Activated CD8-positive, alpha-beta T cell treated with anti-CD3 and anti-CD28 coated beads for 36 hours (primary cell): ENCODE results near the gene NUP98. TPM values are rescaled to one million over a fixed set of nuclear protein-coding genes. Genes with fewer than 3 reads are reported as not detected.

Experiments used
- ATAC-seq: fragments of 200-7000 bp; cut with Tn5 transposase; one replicate; pipeline ENCODE4 v1.10.0; 2021; ENCODE audit warnings: mild to moderate bottlenecking, moderate library complexity
- CTCF ChIA-PET: fragments of 350-600 bp; sonication (Branson Sonifier 250); formaldehyde crosslinking; loops from one replicate; lab custom pipeline; 2021; ENCODE audit warnings: antibody characterized with exemption; lab: Charles Lee
- POLR2A ChIA-PET: fragments of 350-600 bp; sonication (Branson Sonifier 250); formaldehyde crosslinking; loops from one replicate; lab custom pipeline; 2021; ENCODE audit warnings: antibody characterized with exemption; lab: Charles Lee
- DNase-seq: peaks from one replicate; pipeline ENCODE4 v3.0.0-alpha.2; 2020
- H3K27ac Mint-ChIP-seq: one replicate; pipeline ENCODE4 v1.8.0; 2021; ENCODE audit warnings: mild to moderate bottlenecking, mixed read lengths
- H3K27me3 Mint-ChIP-seq: one replicate; pipeline ENCODE4 v1.8.0; 2021; ENCODE audit warnings: mixed read lengths
- H3K36me3 Mint-ChIP-seq: one replicate; pipeline ENCODE4 v1.8.0; 2021; ENCODE audit warnings: low read depth, mixed read lengths
- H3K4me1 Mint-ChIP-seq: one replicate; pipeline ENCODE4 v1.8.0; 2021; ENCODE audit warnings: low read depth, mixed read lengths
- H3K4me3 Mint-ChIP-seq: one replicate; pipeline ENCODE4 v1.8.0; 2021; ENCODE audit warnings: mild to moderate bottlenecking, moderate library complexity, mixed read lengths
- H3K9me3 Mint-ChIP-seq: one replicate; pipeline ENCODE4 v1.8.0; 2021; ENCODE audit warnings: mixed read lengths
- CTCF ChIP-seq: fragments of 200-600 bp; IDR thresholded peaks from one replicate; pipeline ENCODE4 v1.8.0; 2022; ENCODE audit warnings: antibody characterized with exemption, mild to moderate bottlenecking
- intact Hi-C: fragments of 100-400 bp; cut with micrococcal nuclease; formaldehyde crosslinking; loops from one replicate; pipeline ENCODE4 v1.10.0; 2022
- total RNA-seq, 2 experiments: library from RNA; stranded (reverse); gene quantifications; one replicate each; pipeline ENCODE4 v1.2.3, GENCODE V29; 2021

The NUP98 gene
- total RNA-seq, 2 experiments from 2014 or later, result 88.4 to 89.9 TPM

- TF ChIP-seq CTCF, result no peak
- no peak overlapping the region for H3K27ac Mint-ChIP-seq
- CTCF ChIA-PET, result interaction anchor here (2.1 kb wide), 1 partner anchor 23 kb away, joined by 5 read pairs; no protein-coding TSS in a partner anchor
- no peaks in the 10 kb centered on the region for H3K36me3 Mint-ChIP-seq
- POLR2A ChIA-PET, result no interaction called here
- intact Hi-C loops, result no loop called here
- H3K4me1 Mint-ChIP-seq, result no peaks in the 10 kb centered on the region
- ATAC-seq, result no peak
- DNase-seq, result no peak
- no peaks in the 10 kb centered on the region for H3K27me3 Mint-ChIP-seq
- H3K9me3 Mint-ChIP-seq, result no peaks in the 10 kb centered on the region
- no peak overlapping the region for H3K4me3 Mint-ChIP-seq
These were observed 165.2 kb downstream of the NUP98 start for GRCh38 chr11:3632070-3632660.

GRCh38 chr11:3631331-3631730 is 166.0 kb downstream of the NUP98 start:
- ChIA-PET CTCF (interaction anchor here (0.7 to 2.1 kb wide), 2 partner anchors 21 to 23 kb away, joined by 3 to 5 read pairs; no protein-coding TSS in a partner anchor), POLR2A (no interaction called here)
- Mint-ChIP-seq H3K27me3 (peaks cover 3% of the 10 kb centered on the region), H3K9me3 (no peaks in the 10 kb centered on the region), H3K36me3 (no peaks in the 10 kb centered on the region), H3K27ac (no peak overlapping the region), H3K4me3 (no peak overlapping the region), H3K4me1 (peaks cover 3% of the 10 kb centered on the region)
- no peak for TF ChIP-seq CTCF
- intact Hi-C loops, result no loop called here
- ATAC-seq, result no peak
- DNase-seq, result no peak

GRCh38 chr11:3627291-3627690 is 170.1 kb downstream of the NUP98 start:
- ATAC-seq (no peak), DNase-seq (no peak)
- Mint-ChIP-seq H3K27ac (no peak overlapping the region), H3K9me3 (no peaks in the 10 kb centered on the region), H3K36me3 (no peaks in the 10 kb centered on the region), H3K4me3 (no peak overlapping the region), H3K27me3 (peaks cover 3% of the 10 kb centered on the region), H3K4me1 (peaks cover 3% of the 10 kb centered on the region)
- ChIA-PET POLR2A (no interaction called here), CTCF (no interaction called here)
- no peak for TF ChIP-seq CTCF
- intact Hi-C loops, result no loop called here

GRCh38 chr11:3626250-3626960 is 170.9 kb downstream of the NUP98 start:
- Mint-ChIP-seq H3K9me3 (no peaks in the 10 kb centered on the region), H3K4me1 (peaks cover 3% of the 10 kb centered on the region), H3K27ac (no peak overlapping the region), H3K27me3 (peaks cover 3% of the 10 kb centered on the region), H3K4me3 (no peak overlapping the region), H3K36me3 (no peaks in the 10 kb centered on the region)
- ATAC-seq (no peak), DNase-seq (peak; percentile 22)
- ChIA-PET CTCF (no interaction called here), POLR2A (interaction anchor here (1.2 to 1.8 kb wide), 2 partner anchors 11 to 17 kb away, joined by 3 to 5 read pairs; no protein-coding TSS in a partner anchor)
- intact Hi-C loops, result no loop called here
- no peak for TF ChIP-seq CTCF

Other genes with a start within 250 kb of the NUP98 start
- gene ART5, start 155.6 kb downstream of the NUP98 start, total RNA-seq, result not detected
- gene ART1, start 152.4 kb downstream of the NUP98 start, total RNA-seq, result not detected
- gene CHRNA10, start 126.2 kb downstream of the NUP98 start, total RNA-seq, result 1 to 10 TPM in 1 of 2 experiments, under 1 TPM in 1; 0.58 to 1.0 TPM
- 10 to 100 TPM; 33.1 to 36.7 TPM for gene PGAP2, start 11.0 kb upstream of the NUP98 start, total RNA-seq
- 100 to 1,000 TPM; 176 to 188 TPM for gene RHOG, start 43.4 kb upstream of the NUP98 start, total RNA-seq
- gene STIM1, start 58.1 kb upstream of the NUP98 start, total RNA-seq, result 10 to 100 TPM; 60.8 to 61.4 TPM